Measurements from ENCODE around the gene HHEX.

The HHEX gene

DNA sequence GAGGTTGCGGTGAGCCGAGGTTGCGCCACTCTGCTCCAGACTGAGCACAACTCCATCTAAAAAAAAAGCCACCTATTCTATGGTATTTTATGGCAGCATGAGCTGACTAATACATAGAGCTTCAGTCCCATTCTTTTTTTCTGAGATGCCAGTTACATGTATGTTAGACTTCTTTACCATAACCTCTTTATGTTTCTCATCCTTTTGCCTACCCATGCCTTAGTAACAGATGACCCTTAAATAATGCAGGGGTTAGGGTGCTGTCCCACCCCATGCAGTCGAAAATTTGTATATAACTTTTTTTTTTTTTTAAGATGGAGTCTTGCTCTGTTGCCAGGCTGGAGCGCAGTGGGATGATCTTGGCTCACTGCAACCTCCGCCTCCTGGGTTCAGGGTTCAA, 22.7 kb upstream of the HHEX start:
- no peak for TF ChIP-seq BACH2 (CRISPR knock-in tag; IDR thresholded peaks at IDR 0.05; ENCODE audit: borderline replicate concordance)
- no peak for TF ChIP-seq ZFP30 (CRISPR knock-in tag; IDR thresholded peaks at IDR 0.05)
- no peak for TF ChIP-seq PPARA (CRISPR knock-in tag; IDR thresholded peaks at IDR 0.05; ENCODE audit: borderline replicate concordance)
- no peak for TF ChIP-seq ZNF70 (CRISPR knock-in tag; IDR thresholded peaks at IDR 0.05)
- TF ChIP-seq SNAI2 (CRISPR knock-in tag; IDR thresholded peaks at IDR 0.05): no peak
- TF ChIP-seq GLIS3 (CRISPR knock-in tag; IDR thresholded peaks at IDR 0.05): no peak
- TF ChIP-seq, protein P1, sequence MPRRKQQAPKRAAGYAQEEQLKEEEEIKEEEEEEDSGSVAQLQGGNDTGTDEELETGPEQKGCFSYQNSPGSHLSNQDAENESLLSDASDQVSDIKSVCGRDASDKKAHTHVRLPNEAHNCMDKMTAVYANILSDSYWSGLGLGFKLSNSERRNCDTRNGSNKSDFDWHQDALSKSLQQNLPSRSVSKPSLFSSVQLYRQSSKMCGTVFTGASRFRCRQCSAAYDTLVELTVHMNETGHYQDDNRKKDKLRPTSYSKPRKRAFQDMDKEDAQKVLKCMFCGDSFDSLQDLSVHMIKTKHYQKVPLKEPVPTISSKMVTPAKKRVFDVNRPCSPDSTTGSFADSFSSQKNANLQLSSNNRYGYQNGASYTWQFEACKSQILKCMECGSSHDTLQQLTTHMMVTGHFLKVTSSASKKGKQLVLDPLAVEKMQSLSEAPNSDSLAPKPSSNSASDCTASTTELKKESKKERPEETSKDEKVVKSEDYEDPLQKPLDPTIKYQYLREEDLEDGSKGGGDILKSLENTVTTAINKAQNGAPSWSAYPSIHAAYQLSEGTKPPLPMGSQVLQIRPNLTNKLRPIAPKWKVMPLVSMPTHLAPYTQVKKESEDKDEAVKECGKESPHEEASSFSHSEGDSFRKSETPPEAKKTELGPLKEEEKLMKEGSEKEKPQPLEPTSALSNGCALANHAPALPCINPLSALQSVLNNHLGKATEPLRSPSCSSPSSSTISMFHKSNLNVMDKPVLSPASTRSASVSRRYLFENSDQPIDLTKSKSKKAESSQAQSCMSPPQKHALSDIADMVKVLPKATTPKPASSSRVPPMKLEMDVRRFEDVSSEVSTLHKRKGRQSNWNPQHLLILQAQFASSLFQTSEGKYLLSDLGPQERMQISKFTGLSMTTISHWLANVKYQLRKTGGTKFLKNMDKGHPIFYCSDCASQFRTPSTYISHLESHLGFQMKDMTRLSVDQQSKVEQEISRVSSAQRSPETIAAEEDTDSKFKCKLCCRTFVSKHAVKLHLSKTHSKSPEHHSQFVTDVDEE (CRISPR knock-in tag; IDR thresholded peaks at IDR 0.05): no peak
- no peak for TF ChIP-seq ZNF8 (CRISPR knock-in tag; IDR thresholded peaks at IDR 0.05)
- ATAC-seq: no peak

DNA sequence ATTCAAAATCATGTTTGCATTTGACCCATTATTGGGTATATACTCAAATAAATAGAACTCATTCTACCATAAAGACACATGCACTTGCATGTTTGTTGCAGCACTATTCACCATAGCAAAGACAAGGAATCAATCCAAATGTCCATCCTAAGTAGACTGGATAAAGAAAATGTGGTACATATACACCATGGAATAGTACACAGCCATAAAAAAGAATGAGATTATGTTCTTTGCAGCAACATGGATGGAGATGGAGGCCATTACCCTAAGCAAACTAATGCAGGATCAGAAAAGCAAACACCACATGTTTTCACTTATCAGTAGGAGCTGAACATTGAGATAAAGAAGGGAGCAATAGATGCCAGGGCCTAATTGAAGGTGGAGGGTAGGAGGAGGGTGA, 12.0 kb upstream of the HHEX start:
- TF ChIP-seq ZNF565 (CRISPR knock-in tag; conservative IDR thresholded peaks at IDR 0.05; ENCODE audit: low read depth) (no peak), ZNF8 (CRISPR knock-in tag; IDR thresholded peaks at IDR 0.05) (peak; percentile 73; the same call in 1 of the 2 replicates), ARNTL (CRISPR knock-in tag; IDR thresholded peaks at IDR 0.05; ENCODE audit: borderline replicate concordance, low read depth) (no peak)
- no peak for ATAC-seq

DNA sequence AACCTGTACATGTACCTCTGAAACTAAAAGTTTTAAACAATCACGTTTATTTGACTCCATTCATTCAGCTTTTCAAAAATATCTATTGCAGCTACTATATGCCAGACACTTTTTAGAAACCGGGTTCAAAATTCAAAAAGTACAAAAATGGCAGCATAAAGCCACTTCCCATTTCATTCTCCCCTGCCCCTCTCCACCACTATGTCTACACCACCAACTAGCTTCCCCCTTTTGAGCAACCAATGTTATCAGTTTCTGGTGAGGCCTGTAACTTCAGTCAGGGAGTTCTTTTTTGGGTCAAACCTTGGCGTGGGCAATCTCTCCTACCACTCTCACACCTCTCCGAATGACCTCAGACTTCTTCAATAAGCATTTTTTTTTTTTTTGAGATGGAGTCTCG, 11.5 kb upstream of the HHEX start:
- TF ChIP-seq GLIS3 (CRISPR knock-in tag; IDR thresholded peaks at IDR 0.05) (no peak), TOX (CRISPR knock-in tag; IDR thresholded peaks at IDR 0.05; ENCODE audit: borderline replicate concordance) (no peak), OSR1 (CRISPR knock-in tag; IDR thresholded peaks at IDR 0.05) (no peak), ZNF70 (CRISPR knock-in tag; IDR thresholded peaks at IDR 0.05) (no peak), TCF4 (CRISPR knock-in tag; IDR thresholded peaks at IDR 0.05; ENCODE audit: borderline replicate concordance) (no peak), BACH2 (CRISPR knock-in tag; IDR thresholded peaks at IDR 0.05; ENCODE audit: borderline replicate concordance) (no peak)
- no peak for ATAC-seq

DNA sequence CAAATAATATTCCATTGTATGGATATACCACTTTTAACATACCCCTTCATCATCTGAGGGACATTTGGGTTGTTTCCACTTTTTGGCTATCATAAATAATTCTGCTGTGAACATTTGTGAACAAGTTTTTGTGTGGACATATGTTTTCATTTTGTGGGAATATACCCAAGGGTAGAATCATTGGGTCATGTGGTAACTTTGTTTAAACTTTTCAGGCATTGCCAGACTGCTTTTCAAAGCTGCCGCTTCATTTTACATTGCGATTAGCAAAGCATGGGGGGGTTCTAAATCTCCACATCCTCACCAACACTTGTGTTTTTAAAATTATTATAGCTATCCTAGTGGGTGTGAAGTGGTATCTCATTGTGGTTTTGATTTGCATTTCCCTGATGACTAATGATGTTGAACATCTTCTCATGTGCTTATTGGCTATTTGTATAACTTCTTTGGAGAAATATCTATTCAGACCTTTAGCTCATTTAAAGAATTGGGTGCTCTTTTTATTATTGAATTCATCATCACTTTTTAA, 8.4 kb upstream of the HHEX start:
- no peak for ATAC-seq
- TF ChIP-seq ZNF8 (CRISPR knock-in tag; IDR thresholded peaks at IDR 0.05): peak; percentile 38; the same call in 1 of the 2 replicates
- no peak for TF ChIP-seq BACH2 (CRISPR knock-in tag; IDR thresholded peaks at IDR 0.05; ENCODE audit: borderline replicate concordance)

DNA sequence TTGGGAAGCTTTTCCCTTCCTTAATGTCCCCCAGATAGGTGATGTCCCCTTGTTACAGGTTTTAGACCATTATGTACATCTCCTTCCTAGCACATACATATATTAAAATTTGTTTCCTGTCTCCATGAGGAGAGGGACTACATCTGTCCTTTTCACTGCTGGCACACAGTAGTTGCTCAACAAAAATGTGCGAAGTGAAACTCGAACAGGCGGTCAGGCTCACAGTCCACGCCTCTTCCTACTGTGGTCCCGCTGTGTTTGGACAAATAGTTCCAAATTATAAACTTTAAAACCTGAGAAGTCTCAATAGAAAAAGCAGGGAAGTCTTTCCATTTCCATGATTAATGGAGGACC, 1.2 kb upstream of the HHEX start:
- ATAC-seq: no peak
- TF ChIP-seq BACH2 (CRISPR knock-in tag; IDR thresholded peaks at IDR 0.05; ENCODE audit: borderline replicate concordance) (no peak), RARB (CRISPR knock-in tag; IDR thresholded peaks at IDR 0.05) (no peak), PPARA (CRISPR knock-in tag; IDR thresholded peaks at IDR 0.05; ENCODE audit: borderline replicate concordance) (no peak), GLIS3 (CRISPR knock-in tag; IDR thresholded peaks at IDR 0.05) (no peak), ZFP30 (CRISPR knock-in tag; IDR thresholded peaks at IDR 0.05) (no peak), ARNTL (CRISPR knock-in tag; IDR thresholded peaks at IDR 0.05; ENCODE audit: borderline replicate concordance, low read depth) (no peak), ISL1 (CRISPR knock-in tag; IDR thresholded peaks at IDR 0.05) (no peak), ZNF8 (CRISPR knock-in tag; IDR thresholded peaks at IDR 0.05) (no peak), OSR1 (CRISPR knock-in tag; IDR thresholded peaks at IDR 0.05) (no peak), TCF4 (CRISPR knock-in tag; IDR thresholded peaks at IDR 0.05; ENCODE audit: borderline replicate concordance) (no peak)
- TF ChIP-seq, protein P2, sequence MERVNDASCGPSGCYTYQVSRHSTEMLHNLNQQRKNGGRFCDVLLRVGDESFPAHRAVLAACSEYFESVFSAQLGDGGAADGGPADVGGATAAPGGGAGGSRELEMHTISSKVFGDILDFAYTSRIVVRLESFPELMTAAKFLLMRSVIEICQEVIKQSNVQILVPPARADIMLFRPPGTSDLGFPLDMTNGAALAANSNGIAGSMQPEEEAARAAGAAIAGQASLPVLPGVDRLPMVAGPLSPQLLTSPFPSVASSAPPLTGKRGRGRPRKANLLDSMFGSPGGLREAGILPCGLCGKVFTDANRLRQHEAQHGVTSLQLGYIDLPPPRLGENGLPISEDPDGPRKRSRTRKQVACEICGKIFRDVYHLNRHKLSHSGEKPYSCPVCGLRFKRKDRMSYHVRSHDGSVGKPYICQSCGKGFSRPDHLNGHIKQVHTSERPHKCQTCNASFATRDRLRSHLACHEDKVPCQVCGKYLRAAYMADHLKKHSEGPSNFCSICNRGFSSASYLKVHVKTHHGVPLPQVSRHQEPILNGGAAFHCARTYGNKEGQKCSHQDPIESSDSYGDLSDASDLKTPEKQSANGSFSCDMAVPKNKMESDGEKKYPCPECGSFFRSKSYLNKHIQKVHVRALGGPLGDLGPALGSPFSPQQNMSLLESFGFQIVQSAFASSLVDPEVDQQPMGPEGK (CRISPR knock-in tag; IDR thresholded peaks at IDR 0.05; ENCODE audit: borderline replicate concordance): no peak
- TF ChIP-seq, protein P3, sequence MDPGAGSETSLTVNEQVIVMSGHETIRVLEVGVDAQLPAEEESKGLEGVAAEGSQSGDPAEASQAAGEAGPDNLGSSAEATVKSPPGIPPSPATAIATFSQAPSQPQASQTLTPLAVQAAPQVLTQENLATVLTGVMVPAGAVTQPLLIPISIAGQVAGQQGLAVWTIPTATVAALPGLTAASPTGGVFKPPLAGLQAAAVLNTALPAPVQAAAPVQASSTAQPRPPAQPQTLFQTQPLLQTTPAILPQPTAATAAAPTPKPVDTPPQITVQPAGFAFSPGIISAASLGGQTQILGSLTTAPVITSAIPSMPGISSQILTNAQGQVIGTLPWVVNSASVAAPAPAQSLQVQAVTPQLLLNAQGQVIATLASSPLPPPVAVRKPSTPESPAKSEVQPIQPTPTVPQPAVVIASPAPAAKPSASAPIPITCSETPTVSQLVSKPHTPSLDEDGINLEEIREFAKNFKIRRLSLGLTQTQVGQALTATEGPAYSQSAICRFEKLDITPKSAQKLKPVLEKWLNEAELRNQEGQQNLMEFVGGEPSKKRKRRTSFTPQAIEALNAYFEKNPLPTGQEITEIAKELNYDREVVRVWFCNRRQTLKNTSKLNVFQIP (CRISPR knock-in tag; IDR thresholded peaks at IDR 0.05; ENCODE audit: borderline replicate concordance, low read depth): no peak
- TF ChIP-seq, protein P4, sequence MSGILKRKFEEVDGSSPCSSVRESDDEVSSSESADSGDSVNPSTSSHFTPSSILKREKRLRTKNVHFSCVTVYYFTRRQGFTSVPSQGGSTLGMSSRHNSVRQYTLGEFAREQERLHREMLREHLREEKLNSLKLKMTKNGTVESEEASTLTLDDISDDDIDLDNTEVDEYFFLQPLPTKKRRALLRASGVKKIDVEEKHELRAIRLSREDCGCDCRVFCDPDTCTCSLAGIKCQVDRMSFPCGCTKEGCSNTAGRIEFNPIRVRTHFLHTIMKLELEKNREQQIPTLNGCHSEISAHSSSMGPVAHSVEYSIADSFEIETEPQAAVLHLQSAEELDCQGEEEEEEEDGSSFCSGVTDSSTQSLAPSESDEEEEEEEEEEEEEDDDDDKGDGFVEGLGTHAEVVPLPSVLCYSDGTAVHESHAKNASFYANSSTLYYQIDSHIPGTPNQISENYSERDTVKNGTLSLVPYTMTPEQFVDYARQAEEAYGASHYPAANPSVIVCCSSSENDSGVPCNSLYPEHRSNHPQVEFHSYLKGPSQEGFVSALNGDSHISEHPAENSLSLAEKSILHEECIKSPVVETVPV (CRISPR knock-in tag; IDR thresholded peaks at IDR 0.05): no peak
